ENCODE data around the gene TRIM67.

The TRIM67 gene

GRCh38 chr1:231215681-231216385, 54.0 kb downstream of the TRIM67 start:
- no peak for TF ChIP-seq CTCF (IDR thresholded peaks at IDR 0.05; ENCODE audit: control insufficient read depth, extremely low read depth, insufficient read depth)
- no peak overlapping the region for H3K4me3 ChIP-seq (ENCODE audit: low read depth, low read length)
- DNase-seq (ENCODE audit: low read depth) = no peak

- H3K4me3 ChIP-seq (ENCODE audit: low read depth, low read length) = no peak overlapping the region
- DNase-seq (ENCODE audit: low read depth) = no peak
- no peak for TF ChIP-seq CTCF (IDR thresholded peaks at IDR 0.05; ENCODE audit: control insufficient read depth, extremely low read depth, insufficient read depth)
Observed at GRCh38 chr1:231216498-231216897, 54.6 kb downstream of the TRIM67 start.

GRCh38 chr1:231217056-231217455, 55.2 kb downstream of the TRIM67 start:
- no peak for TF ChIP-seq CTCF (IDR thresholded peaks at IDR 0.05; ENCODE audit: control insufficient read depth, extremely low read depth, insufficient read depth)
- no peak overlapping the region for H3K4me3 ChIP-seq (ENCODE audit: low read depth, low read length)
- DNase-seq (ENCODE audit: low read depth) = no peak

GRCh38 chr1:231218078-231218477, 56.2 kb downstream of the TRIM67 start:
- H3K4me3 ChIP-seq (ENCODE audit: low read depth, low read length) = no peak overlapping the region
- no peak for TF ChIP-seq CTCF (IDR thresholded peaks at IDR 0.05; ENCODE audit: control insufficient read depth, extremely low read depth, insufficient read depth)
- DNase-seq (ENCODE audit: low read depth) = no peak

GRCh38 chr1:231219422-231220401, 57.9 kb downstream of the TRIM67 start:
- TF ChIP-seq CTCF (IDR thresholded peaks at IDR 0.05; ENCODE audit: control insufficient read depth, extremely low read depth, insufficient read depth) = no peak
- DNase-seq (ENCODE audit: low read depth) = no peak
- H3K4me3 ChIP-seq (ENCODE audit: low read depth, low read length) = no peak overlapping the region

- no peak for DNase-seq (ENCODE audit: low read depth)
- no peak overlapping the region for H3K4me3 ChIP-seq (ENCODE audit: low read depth, low read length)
- no peak for TF ChIP-seq CTCF (IDR thresholded peaks at IDR 0.05; ENCODE audit: control insufficient read depth, extremely low read depth, insufficient read depth)
Observed at GRCh38 chr1:231220801-231221200, 58.9 kb downstream of the TRIM67 start.

Data from LNCaP clone FGC (cell line).